NCI-H524 (cell line): Measurements from ENCODE around the gene NINL.

Source experiments
- DNase-seq, 2 experiments: peaks; one replicate each; lab custom pipeline; 2025; lab: John Stamatoyannopoulos, UW

The NINL gene

GRCh38 chr20:25464501-25465242 lies 120.7 kb downstream of the NINL start:
- DNase-seq = peak in 1 of 2 experiments; percentile 49

DNA sequence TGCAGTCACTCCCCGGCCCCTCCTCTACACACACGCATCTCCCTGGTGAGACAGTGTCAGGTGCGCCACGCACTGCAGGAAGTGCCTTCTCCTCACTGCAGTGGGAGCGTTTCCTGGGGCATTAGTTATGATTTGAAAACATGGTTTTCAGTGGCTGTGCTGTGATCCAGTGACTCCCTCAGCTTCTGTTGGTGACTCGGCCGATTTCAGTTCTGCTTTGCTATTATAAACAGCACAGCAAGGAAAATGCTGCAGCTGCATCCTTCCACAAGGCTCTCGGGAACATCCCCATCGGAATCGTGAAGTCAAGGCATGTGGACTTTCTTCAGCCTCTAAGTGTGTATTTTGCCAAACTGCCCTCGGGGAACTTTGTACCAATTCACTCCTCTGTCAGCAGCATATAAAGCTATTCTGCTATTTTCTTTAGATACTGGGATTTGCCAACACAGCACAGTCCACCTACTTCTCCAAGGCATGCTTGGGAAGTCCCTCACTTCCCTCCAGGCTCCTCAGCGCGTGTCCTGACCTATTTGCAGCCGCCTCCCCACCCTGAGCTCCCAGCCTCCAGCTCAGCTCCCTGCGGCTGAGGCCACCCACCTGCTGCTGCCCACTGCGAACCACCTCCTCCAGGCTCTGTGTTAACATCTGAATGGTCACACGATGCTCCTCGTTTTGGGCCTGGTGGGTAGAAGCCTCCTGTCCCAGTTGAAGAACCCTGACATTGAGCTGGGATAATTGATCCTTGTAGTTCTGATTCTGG lies 123.4 kb downstream of the NINL start:
- DNase-seq = no peak

GRCh38 chr20:25461281-25461650 lies 124.1 kb downstream of the NINL start:
- no peak for DNase-seq

GRCh38 chr20:25460566-25461280 lies 124.6 kb downstream of the NINL start:
- no peak for DNase-seq

- DNase-seq = no peak
These were observed 125.3 kb downstream of the NINL start for GRCh38 chr20:25459916-25460535.

DNA sequence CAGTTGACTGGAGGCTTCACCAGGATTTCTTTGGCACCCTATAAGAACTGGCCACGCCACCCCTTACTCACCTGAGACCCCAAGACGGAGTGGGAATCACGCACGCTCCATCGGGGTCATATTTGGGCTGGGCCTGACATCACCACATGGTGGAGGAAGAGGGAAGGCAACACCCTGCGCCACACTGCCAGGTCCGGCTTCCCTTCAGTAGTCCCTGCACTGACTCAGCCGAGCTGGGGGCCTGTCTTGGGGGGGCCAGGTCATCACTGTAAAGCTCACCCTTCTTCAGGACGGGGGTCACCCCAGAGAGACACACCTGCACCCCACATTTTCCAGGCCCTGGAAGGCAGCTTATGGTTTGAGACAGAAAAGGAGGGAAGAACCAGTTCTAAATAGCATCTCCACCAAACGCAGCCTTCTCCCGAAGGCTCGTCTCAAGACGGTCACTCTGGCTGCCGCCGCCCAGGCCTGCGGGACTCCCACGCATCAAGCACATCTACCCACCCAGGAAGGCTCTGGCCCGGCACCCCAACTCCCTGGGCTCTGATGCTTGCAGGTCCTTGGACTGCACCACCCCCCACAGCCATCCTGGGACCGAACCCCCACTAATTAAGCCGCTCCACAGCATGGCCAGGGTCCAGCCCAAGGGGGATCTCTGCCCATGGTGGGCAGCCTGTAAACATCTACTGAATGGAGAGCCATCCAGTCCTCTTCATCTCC lies 126.1 kb downstream of the NINL start:
- no peak for DNase-seq

GRCh38 chr20:25457886-25458680 lies 127.2 kb downstream of the NINL start:
- no peak for DNase-seq

GRCh38 chr20:25454153-25454900 lies 131.0 kb downstream of the NINL start:
- no peak for DNase-seq

- no peak for DNase-seq
These were observed 132.1 kb downstream of the NINL start for GRCh38 chr20:25453035-25453810.

- no peak for DNase-seq
These were observed 133.0 kb downstream of the NINL start for GRCh38 chr20:25452333-25452732.

- DNase-seq = no peak
These were observed 137.7 kb downstream of the NINL start for GRCh38 chr20:25447671-25448070.

- no peak for DNase-seq
These were observed 140.8 kb downstream of the NINL start for GRCh38 chr20:25444556-25444955.

DNA sequence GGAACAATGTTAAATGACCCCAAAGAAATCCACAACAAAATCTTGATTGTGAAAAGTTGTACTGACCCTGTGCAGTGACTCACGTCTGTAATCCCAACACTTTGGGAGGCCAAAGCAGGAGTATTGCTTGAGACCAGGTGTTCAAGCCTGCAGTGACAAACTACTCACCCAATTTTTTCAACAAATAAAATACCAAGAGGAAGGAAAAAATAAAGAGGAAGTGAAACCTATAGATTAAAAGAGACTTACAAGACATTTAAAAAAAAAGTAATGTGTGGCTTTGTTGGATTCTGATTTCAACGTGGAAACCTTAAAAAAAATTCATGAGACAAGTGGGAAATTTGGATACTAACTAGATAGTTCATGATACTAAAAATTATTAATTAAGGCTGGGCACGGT lies 146.0 kb downstream of the NINL start:
- DNase-seq = no peak

DNA sequence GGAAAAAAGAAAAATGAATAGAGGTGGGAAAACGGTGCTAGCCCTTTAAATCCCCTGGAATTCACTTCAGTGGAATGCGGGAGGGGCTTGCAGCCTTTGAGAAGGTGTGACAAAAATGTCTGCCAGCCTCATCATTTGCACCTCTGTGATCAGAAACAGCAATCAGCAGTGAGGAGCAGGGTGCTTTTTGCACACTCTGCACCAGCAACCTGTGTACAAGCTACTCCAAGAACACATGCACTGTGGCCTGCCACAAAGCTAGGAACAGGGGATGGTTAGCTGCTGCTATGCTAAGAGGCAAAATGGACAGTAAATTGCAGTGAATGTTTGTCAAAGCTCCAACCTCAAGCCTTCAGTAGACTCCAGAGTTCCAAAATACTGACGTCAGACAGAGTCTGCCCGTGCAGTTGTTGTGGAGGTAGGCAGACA lies 148.2 kb downstream of the NINL start:
- DNase-seq = no peak

DNA sequence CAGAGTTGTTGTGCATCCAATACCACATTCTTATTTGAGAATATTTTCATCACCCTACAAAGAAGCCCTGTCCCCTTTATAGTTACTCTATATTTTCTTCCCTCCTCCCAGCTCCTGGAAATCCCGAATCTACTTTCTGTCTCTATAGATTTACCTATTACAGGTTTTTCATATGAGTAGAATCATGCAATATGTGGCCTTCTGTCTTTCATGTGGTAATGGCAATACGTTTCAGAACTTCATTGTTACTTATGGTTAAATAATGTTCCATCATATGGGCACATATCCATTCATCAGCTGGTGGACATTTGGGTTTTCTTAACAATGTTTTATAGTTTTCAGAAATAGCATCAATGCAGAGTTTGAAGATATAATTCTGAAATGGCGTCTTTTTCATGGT lies 160.8 kb downstream of the NINL start:
- DNase-seq = no peak

DNA sequence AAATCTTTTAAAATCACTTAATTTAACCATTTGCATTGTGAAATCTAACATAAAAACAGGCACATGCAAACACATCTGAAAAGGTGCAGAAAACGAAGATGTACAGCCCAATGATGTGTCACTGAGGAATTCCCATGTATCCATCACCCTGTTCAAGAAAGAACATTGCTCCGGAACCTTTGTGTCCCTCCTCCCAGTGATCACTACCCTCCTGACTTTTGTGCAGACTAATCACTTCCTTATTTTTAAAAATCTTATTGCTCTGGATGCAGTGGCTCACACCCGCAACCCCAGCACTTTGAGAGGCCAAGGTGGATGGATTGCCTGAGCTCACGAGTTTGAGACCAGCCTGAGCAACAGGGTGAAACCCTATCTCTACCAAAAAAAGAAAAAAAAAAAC lies 163.3 kb downstream of the NINL start:
- DNase-seq = no peak

DNA sequence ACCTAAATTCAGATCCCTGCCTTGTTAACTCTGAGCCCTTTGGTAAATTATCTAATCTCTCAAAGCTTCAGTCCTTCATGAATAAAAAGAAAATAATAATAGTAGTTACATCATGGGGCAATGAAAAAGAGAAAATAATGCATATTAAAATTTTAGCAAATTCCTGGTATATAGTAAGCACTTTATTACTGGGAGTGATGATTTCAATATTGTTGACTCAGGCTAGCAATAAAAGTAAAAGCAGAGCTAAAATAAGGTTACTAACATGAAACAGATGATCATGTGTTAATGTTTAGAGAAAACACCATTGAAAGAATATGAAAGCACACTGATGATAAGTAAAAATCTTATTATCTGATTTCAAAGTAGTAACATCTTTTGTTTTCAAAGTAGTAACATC lies 164.2 kb downstream of the NINL start:
- no peak for DNase-seq

DNA sequence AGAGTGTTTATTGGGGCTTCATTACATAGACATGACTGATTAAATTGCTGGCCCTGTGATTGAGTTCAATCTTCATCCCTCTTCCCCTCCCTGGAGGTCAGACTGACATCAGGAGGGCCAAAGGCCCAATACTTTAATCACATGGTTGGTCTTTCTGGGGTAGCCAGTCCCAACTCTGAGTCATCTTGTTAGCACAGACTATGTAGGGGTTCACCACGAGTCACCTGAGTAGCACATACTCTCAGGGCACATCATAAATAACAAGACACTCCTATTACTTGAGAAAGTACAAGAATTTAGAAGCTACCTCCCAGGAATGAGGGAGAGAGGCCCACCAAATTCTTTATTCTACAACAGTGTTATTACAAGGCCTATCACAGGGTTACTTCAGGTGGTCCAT lies 166.6 kb downstream of the NINL start:
- no peak for DNase-seq

DNA sequence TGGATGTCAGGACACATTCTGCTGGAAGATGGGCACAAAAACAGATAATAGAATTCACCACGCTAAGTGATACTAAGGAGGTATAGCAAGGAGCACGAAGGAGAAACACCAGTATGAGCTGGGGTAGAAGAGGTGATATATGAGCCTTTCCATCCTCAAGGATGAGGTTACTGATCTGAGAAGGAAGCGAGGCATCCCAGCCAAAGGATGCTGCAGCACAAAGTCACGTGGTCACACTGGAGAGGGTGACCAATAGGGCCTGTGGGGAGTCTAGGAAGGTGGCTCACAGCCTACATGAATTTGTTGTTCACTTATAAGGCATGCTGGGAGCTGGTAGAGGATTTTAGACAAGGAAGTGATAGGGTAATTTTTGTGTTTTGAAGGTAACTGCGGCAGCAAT lies 176.4 kb downstream of the NINL start:
- DNase-seq = no peak

- no peak for DNase-seq
These were observed 177.2 kb downstream of the NINL start for GRCh38 chr20:25408170-25408547.
